Breast epithelium (tissue), 4 donors: ENCODE data around the gene PEMT. TPM values are rescaled to one million over a fixed set of nuclear protein-coding genes. Genes with fewer than 3 reads are reported as not detected.

Source experiments
- DNase-seq, 2 donors: peaks; one replicate each; pipeline ENCODE4 v3.0.0-alpha.2; 2019; ENCODE audit warnings: low spot score in 2 of 2
- H3K27ac ChIP-seq, 2 donors: fragments of 200-600 bp; sonication (generic) in 1 of 2; one replicate each; pipeline ENCODE4 v1.5.1; 2016 to 2019; ENCODE audit warnings: mild to moderate bottlenecking in 1 of 2
- H3K27me3 ChIP-seq, 2 donors: fragments of 200-600 bp; sonication (generic) in 1 of 2; one replicate each; pipeline versions ENCODE4 v1.5.1 to v1.6.0; 2017 to 2019; ENCODE audit warnings: control low read depth in 1 of 2, mild to moderate bottlenecking in 1 of 2
- H3K36me3 ChIP-seq: fragments of 200-600 bp; one replicate; pipeline ENCODE4 v1.5.1; 2019
- H3K4me1 ChIP-seq, 2 donors: fragments of 200-600 bp; sonication (generic); one replicate each; pipeline ENCODE4 v1.5.1; 2016 to 2019; ENCODE audit warnings: control low read depth in 1 of 2
- H3K4me3 ChIP-seq, 3 donors: fragments of 200-600 bp; sonication (generic); 1 replicate in 2 of 3; 2 replicates in 1 of 3; pipeline ENCODE4 v1.5.1; 2016 to 2019; ENCODE audit warnings: mild to moderate bottlenecking in 3 of 3, moderate library complexity in 2 of 3
- H3K9me3 ChIP-seq, 2 donors: fragments of 200-600 bp; sonication (generic) in 1 of 2; one replicate each; pipeline ENCODE4 v1.5.1; 2016 to 2019; ENCODE audit warnings: control low read depth in 1 of 2
- POLR2A ChIP-seq: fragments of 450-650 bp; IDR thresholded peaks from one replicate; pipeline ENCODE4 v1.6.1; 2016; ENCODE audit warnings: antibody characterized with exemption, mild to moderate bottlenecking, moderate library complexity
- POLR2AphosphoS5 ChIP-seq, 3 donors: sonication (generic); formaldehyde crosslinking; IDR thresholded peaks; one replicate each; pipeline ENCODE4 v1.6.1; 2017; ENCODE audit warnings: antibody characterized with exemption in 3 of 3
- intact Hi-C: fragments of 100-400 bp; cut with DNase I; formaldehyde crosslinking; loops from one replicate; pipeline ENCODE4 v1.15.1; 2023; ENCODE audit warnings: low total_unique reads
- total RNA-seq, 3 donors: library from RNA; depleted of rRNA; stranded (reverse); fragments of >200 nt; gene quantifications; one replicate each; pipeline ENCODE4 v1.1.0, GENCODE V29; 2016
- TF ChIP-seq, protein P1 (sequence below), 3 donors: fragments of 450-650 bp; IDR thresholded peaks; one replicate each; pipeline ENCODE4 v1.5.1; 2016 to 2017; ENCODE audit warnings: antibody characterized with exemption in 3 of 3, mild to moderate bottlenecking in 3 of 3, moderate library complexity in 3 of 3

Gene PEMT
- total RNA-seq, 3 donors from 2014 or later = 37.3 to 151 (median 52.4) TPM

DNA sequence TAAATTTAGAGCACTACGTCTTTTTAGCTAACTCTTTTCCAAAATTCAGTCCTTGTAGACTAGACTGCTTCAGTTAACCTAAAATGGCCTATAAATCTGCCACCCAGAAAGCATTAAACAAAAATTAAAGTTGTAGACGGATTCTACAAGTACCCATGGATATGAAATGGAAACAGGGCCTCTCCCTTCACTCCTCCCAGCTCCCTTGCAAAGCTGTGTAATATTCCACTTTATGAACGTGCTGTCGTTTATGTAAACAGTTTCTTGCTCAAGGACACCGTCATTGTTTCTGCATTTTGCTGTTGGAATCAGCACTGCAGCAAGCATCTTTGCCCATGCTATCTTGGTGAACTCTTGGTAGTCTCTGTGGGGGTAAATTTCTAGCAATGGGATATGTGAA is 109.6 kb downstream of the PEMT start:
- intact Hi-C loops = no loop called here
- TF ChIP-seq, protein P1, sequence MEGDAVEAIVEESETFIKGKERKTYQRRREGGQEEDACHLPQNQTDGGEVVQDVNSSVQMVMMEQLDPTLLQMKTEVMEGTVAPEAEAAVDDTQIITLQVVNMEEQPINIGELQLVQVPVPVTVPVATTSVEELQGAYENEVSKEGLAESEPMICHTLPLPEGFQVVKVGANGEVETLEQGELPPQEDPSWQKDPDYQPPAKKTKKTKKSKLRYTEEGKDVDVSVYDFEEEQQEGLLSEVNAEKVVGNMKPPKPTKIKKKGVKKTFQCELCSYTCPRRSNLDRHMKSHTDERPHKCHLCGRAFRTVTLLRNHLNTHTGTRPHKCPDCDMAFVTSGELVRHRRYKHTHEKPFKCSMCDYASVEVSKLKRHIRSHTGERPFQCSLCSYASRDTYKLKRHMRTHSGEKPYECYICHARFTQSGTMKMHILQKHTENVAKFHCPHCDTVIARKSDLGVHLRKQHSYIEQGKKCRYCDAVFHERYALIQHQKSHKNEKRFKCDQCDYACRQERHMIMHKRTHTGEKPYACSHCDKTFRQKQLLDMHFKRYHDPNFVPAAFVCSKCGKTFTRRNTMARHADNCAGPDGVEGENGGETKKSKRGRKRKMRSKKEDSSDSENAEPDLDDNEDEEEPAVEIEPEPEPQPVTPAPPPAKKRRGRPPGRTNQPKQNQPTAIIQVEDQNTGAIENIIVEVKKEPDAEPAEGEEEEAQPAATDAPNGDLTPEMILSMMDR (IDR thresholded peaks at IDR 0.05) = no peak
- TF ChIP-seq POLR2A (no peak), POLR2AphosphoS5 (IDR thresholded peaks at IDR 0.05) (no peak)
- Histone ChIP-seq H3K4me1 (peaks cover 0 to 10% of the 10 kb centered on the region in 2 donors), H3K27ac (no peak overlapping the region), H3K9me3 (no peaks in the 10 kb centered on the region), H3K4me3 (no peak overlapping the region), H3K27me3 (no peaks in the 10 kb centered on the region), H3K36me3 (no peaks in the 10 kb centered on the region)
- no peak for DNase-seq

DNA sequence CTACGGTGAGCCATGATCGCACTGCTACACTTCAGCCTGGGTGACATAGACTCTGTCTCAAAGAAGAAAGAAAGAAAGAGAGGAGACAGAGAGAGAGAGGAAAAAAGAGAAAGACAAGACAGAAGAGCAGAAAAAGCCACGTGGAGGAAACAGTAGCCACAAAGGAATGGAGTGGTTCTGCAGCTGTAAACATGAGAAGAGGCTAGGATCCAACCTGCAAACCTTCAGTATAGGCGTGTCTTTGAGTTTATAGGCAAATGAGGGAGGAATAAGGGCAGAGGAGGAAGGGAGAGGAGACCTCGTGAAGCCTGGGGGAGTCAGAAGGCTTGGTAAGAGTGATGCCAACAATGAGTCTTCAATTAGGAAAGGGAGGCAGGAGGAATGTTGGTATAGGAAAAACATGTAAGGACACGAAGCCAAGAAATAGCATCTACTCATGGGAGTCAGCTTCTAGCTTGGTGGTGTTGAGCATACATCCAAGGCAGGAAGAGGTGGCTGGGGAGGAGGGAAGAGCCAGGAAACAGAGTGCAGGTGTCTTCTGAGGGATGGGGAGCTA is 110.8 kb downstream of the PEMT start:
- TF ChIP-seq POLR2A (no peak), POLR2AphosphoS5 (IDR thresholded peaks at IDR 0.05) (no peak)
- TF ChIP-seq, protein P1 (IDR thresholded peaks at IDR 0.05) = no peak
- no peak for DNase-seq
- no peaks in the 10 kb centered on the region for H3K9me3 ChIP-seq
- no peak overlapping the region for H3K4me3 ChIP-seq
- H3K27me3 ChIP-seq = no peaks in the 10 kb centered on the region
- intact Hi-C loops = no loop called here
- H3K27ac ChIP-seq = no peak overlapping the region
- H3K36me3 ChIP-seq = no peaks in the 10 kb centered on the region
- H3K4me1 ChIP-seq = peaks cover 0 to 10% of the 10 kb centered on the region in 2 donors

DNA sequence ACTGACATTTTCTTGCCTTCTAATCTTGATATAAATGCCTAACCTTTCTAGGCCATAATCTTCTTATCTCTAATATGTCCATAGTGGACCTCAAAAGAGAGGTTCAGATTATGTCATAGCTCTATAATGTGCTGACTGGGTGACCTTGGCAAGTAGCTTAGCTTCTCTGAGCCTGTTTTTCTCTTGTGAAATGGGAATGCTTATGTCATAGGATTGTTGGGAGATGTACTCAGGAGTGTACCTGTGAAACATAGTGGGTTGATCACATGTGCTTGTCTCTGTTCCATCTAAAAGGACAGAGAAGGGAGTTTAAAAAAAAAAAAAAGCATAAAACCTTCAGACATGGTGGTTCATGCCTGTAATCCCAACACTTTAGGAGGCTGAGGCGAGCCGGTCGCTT is 112.3 kb downstream of the PEMT start:
- no peak overlapping the region for H3K27ac ChIP-seq
- intact Hi-C loops = no loop called here
- H3K36me3 ChIP-seq = no peaks in the 10 kb centered on the region
- H3K4me3 ChIP-seq = no peak overlapping the region
- no peaks in the 10 kb centered on the region for H3K9me3 ChIP-seq
- peaks cover 0 to 10% of the 10 kb centered on the region in 2 donors for H3K4me1 ChIP-seq
- no peaks in the 10 kb centered on the region for H3K27me3 ChIP-seq
- no peak for TF ChIP-seq POLR2A
- TF ChIP-seq POLR2AphosphoS5 (IDR thresholded peaks at IDR 0.05) = no peak
- TF ChIP-seq, protein P1 (IDR thresholded peaks at IDR 0.05) = no peak
- no peak for DNase-seq

DNA sequence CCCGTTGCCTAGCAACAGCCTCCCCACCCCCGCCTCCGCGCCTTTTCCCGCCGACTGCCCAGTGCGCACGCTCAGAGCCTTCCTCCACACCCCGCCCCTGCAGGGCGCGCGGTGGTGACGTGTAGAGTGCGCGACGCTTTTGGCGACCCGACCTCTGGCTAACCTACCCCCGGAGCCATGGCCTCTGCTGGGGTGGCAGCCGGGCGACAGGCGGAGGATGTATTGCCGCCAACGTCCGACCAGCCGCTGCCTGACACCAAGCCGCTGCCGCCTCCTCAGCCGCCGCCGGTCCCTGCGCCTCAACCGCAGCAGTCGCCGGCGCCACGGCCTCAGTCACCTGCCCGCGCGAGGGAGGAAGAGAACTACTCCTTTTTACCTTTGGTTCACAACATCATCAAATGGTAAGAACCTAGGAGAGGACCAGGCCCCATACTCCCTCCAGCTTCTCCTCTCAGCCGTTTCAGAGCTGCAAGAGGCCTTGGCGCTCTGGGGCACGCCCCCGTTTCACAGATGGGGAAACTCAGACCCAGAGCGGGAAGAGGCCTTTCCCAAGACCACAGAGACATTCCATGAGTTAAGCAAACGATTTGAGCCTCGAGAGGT is 114.5 kb downstream of the PEMT start, which contains the start of gene MED9:
TSS of gene MED9 (plus strand) at position 136 of the 603 bp plus-strand sequence. CDS start at position 178, 42 bp downstream.
- intact Hi-C loops = no loop called here

DNA sequence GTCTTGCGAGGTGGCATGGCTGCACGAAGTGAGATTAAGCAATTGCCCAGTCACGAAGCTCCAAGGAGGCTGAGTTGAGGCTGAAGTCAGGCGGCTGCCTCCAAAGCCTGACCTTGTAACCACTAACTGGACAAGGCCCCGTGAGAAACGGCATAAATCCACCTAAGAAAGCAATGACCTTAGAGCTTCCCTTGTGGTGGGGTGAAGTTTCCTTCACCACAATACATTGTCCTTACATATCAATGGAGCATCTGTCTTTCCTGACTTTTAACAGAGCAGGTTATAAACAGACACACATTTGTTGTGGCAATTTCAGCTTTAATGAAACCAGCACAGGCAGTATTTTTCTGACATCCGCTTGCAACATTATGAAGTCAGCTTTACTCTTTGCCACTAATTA is 117.2 kb downstream of the PEMT start:
- no peak overlapping the region for H3K27ac ChIP-seq
- no peaks in the 10 kb centered on the region for H3K36me3 ChIP-seq
- TF ChIP-seq, protein P1 (IDR thresholded peaks at IDR 0.05) = no peak
- TF ChIP-seq POLR2A (no peak), POLR2AphosphoS5 (IDR thresholded peaks at IDR 0.05) (no peak)
- H3K27me3 ChIP-seq = no peaks in the 10 kb centered on the region
- intact Hi-C loops = no loop called here
- peaks cover 0 to 14% of the 10 kb centered on the region in 2 donors for H3K4me1 ChIP-seq
- no peak overlapping the region for H3K4me3 ChIP-seq
- no peak for DNase-seq
- H3K9me3 ChIP-seq = no peaks in the 10 kb centered on the region

More for the DNA sequence above, 114.5 kb downstream of the PEMT start, which contains the start of gene MED9:
- no peaks in the 10 kb centered on the region for H3K27me3 ChIP-seq
- no peaks in the 10 kb centered on the region for H3K36me3 ChIP-seq
- H3K4me3 ChIP-seq = peak within 1 kb of the TSS; percentile 86 to 98 (median 88)
- H3K4me1 ChIP-seq = peaks cover 0 to 14% of the 10 kb centered on the region in 2 donors
- peak; percentile 87 to 91 for DNase-seq
- peak within 1 kb of the TSS; percentile 92 to 94 for H3K27ac ChIP-seq
- TF ChIP-seq, protein P1 (IDR thresholded peaks at IDR 0.05) = no peak
- TF ChIP-seq POLR2A (peak; percentile 36), POLR2AphosphoS5 (IDR thresholded peaks at IDR 0.05) (peak; percentile 83 to 91 (median 83))
- H3K9me3 ChIP-seq = no peaks in the 10 kb centered on the region
